Stomach (tissue), 9 donors: ENCODE results near the gene CHRM4. TPM values are rescaled to one million over a fixed set of nuclear protein-coding genes. Genes with fewer than 3 reads are reported as not detected.
"Not testable (repeated sequence)": the region's sequence is repeated elsewhere in the genome, so short reads cannot be mapped to it uniquely, and the experiment has no call there.

ENCODE experiments used
- DNase-seq, 2 donors: peaks; one replicate each; pipeline versions ENCODE4 v3.0.0 to v3.0.0-alpha.2; 2013 to 2019
- H3K27ac ChIP-seq, 5 donors: fragments of 200-600 bp in 4 of 5; sonication (generic) in 4 of 5; one replicate each; pipeline ENCODE4 v1.5.1; 2013 to 2019; ENCODE audit warnings: mild to moderate bottlenecking in 1 of 5, moderate library complexity in 1 of 5
- H3K27me3 ChIP-seq, 3 donors: fragments of 200-600 bp; sonication (generic); one replicate each; pipeline ENCODE4 v1.5.1; 2017 to 2019; ENCODE audit warnings: mixed run types in 1 of 3
- H3K36me3 ChIP-seq, 4 donors: fragments of 200-600 bp; sonication (generic); 1 replicate in 3 of 4; 2 replicates in 1 of 4; pipeline ENCODE4 v1.5.1; 2016 to 2019
- H3K4me1 ChIP-seq, 4 donors: fragments of 200-600 bp; sonication (generic); one replicate each; pipeline ENCODE4 v1.5.1; 2016 to 2019
- H3K4me3 ChIP-seq, 4 donors: fragments of 200-600 bp; sonication (generic) in 3 of 4; one replicate each; pipeline ENCODE4 v1.5.1; 2016 to 2019; ENCODE audit warnings: mild to moderate bottlenecking in 1 of 4
- H3K9me3 ChIP-seq, 4 donors: fragments of 200-600 bp; sonication (generic); one replicate each; pipeline ENCODE4 v1.5.1; 2016 to 2019
- EP300 ChIP-seq: sonication (generic); formaldehyde crosslinking; IDR thresholded peaks from one replicate; pipeline ENCODE4 v1.6.1; 2017; ENCODE audit warnings: antibody characterized with exemption
- POLR2A ChIP-seq, 4 donors: fragments of 450-650 bp; IDR thresholded peaks; one replicate each; pipeline ENCODE4 v1.6.1; 2016; ENCODE audit warnings: antibody characterized with exemption in 4 of 4, control low read depth in 2 of 4, mild to moderate bottlenecking in 1 of 4, moderate library complexity in 1 of 4
- POLR2AphosphoS5 ChIP-seq, 3 donors: sonication (generic); formaldehyde crosslinking; IDR thresholded peaks; one replicate each; pipeline ENCODE4 v1.6.1; 2016; ENCODE audit warnings: antibody characterized with exemption in 3 of 3
- WGBS, 5 donors: extraction: QIAGEN DNeasy Blood & Tissue Kit in 3 of 5; methylation state at CpG; one replicate each; pipeline versions ENCODE4 v1.1.5 to v1.1.7; 2013 to 2018; 5-methylcytosine and 5-hydroxymethylcytosine counted together
- intact Hi-C: fragments of 100-400 bp; cut with DNase I; formaldehyde crosslinking; loops from one replicate; pipeline ENCODE4 v1.15.1; 2023; ENCODE audit warnings: low total_unique reads
- polyA plus RNA-seq, 3 donors: library from polyadenylated mRNA; stranded (reverse); fragments of 200-250 nt; gene quantifications; one replicate each; pipeline ENCODE4 v1.2.3, GENCODE V29; 2013
- total RNA-seq, 5 donors: library from RNA; depleted of rRNA; stranded (reverse); fragments of >200 nt; gene quantifications; one replicate each; pipeline versions ENCODE4 v1.1.0 to v1.2.3, GENCODE V29; 2014 to 2016
- TF ChIP-seq, protein P1 (sequence below), 7 experiments: fragments of 450-650 bp in 4 of 7; fragments of 200-600 bp in 3 of 7; sonication (generic) in 3 of 7; IDR thresholded peaks; one replicate each; pipeline ENCODE4 v1.5.1; 2016 to 2019; ENCODE audit warnings: antibody characterized with exemption in 7 of 7, control low read depth in 2 of 7, mild to moderate bottlenecking in 1 of 7
- donor health status: healthy with polysubstance abuse.
- donor health status: Bipolar disorder and iron deficiency.
- donor health status: healthy.

CHRM4 gene
- total and polyA plus RNA-seq, 8 donors = 0.37 to 2.8 TPM; not detected in 6

DNA sequence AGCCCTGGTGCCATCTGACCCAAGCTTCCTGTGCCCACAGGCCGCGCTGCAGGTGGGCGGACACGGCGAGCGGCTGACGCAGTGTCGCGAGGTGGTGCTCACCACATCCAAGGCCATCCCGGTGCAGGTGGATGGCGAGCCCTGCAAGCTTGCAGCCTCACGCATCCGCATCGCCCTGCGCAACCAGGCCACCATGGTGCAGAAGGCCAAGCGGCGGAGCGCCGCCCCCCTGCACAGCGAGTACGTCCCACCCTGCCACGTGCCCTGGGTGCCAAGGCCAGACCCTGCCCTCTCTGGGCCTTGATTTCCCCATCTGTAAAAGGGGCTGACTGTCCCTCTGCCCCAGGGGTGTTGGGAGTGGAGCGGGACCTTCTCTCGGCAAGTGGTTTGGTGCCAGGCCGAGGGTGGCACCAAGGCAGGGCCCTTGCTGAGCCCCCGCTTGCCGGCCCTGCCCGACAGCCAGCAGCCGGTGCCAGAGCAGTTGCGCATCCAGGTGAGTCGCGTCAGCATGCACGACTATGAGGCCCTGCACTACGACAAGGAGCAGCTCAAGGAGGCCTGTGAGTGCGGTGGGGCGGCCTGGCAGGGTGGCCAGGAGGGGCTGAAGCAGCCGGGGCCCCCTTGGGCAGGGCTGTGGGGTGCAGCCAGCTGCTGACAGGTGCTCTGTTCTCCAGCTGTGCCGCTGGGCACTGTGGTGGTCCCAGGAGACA lies 16.0 kb downstream of the CHRM4 start:
- H3K4me3 ChIP-seq = no peak overlapping the region
- no peak for DNase-seq

GRCh38 chr11:46374815-46375214 lies 16.8 kb downstream of the CHRM4 start:
- intact Hi-C loops = no loop called here
- H3K9me3 ChIP-seq = no peaks in the 10 kb centered on the region
- no peaks in the 10 kb centered on the region for H3K27me3 ChIP-seq
- TF ChIP-seq POLR2A (IDR thresholded peaks at IDR 0.05) (no peak), EP300 (no peak), POLR2AphosphoS5 (IDR thresholded peaks at IDR 0.05) (no peak)
- TF ChIP-seq, protein P1, sequence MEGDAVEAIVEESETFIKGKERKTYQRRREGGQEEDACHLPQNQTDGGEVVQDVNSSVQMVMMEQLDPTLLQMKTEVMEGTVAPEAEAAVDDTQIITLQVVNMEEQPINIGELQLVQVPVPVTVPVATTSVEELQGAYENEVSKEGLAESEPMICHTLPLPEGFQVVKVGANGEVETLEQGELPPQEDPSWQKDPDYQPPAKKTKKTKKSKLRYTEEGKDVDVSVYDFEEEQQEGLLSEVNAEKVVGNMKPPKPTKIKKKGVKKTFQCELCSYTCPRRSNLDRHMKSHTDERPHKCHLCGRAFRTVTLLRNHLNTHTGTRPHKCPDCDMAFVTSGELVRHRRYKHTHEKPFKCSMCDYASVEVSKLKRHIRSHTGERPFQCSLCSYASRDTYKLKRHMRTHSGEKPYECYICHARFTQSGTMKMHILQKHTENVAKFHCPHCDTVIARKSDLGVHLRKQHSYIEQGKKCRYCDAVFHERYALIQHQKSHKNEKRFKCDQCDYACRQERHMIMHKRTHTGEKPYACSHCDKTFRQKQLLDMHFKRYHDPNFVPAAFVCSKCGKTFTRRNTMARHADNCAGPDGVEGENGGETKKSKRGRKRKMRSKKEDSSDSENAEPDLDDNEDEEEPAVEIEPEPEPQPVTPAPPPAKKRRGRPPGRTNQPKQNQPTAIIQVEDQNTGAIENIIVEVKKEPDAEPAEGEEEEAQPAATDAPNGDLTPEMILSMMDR (IDR thresholded peaks at IDR 0.05) = no peak
- H3K36me3 ChIP-seq = peaks cover 69 to 88% (median 86%) of the 10 kb centered on the region in 4 donors
- peaks cover under 1 to 11% (median 7%) of the 10 kb centered on the region in 4 donors for H3K4me1 ChIP-seq
- H3K4me3 ChIP-seq = no peak overlapping the region
- no peak overlapping the region for H3K27ac ChIP-seq
- WGBS, 5 donors = 90 to 95% (median 93%) methylated on average over 15 of the region's 15 CpGs
- DNase-seq = no peak

More for the DNA sequence above, 16.0 kb downstream of the CHRM4 start:
- H3K27me3 ChIP-seq = no peaks in the 10 kb centered on the region
- intact Hi-C loops = no loop called here
- H3K9me3 ChIP-seq = no peaks in the 10 kb centered on the region
- H3K36me3 ChIP-seq = peaks cover 63 to 81% (median 79%) of the 10 kb centered on the region in 4 donors
- TF ChIP-seq POLR2A (IDR thresholded peaks at IDR 0.05) = no peak
- H3K4me1 ChIP-seq = peaks cover 6 to 19% (median 14%) of the 10 kb centered on the region in 4 donors
- WGBS, 5 donors = 90 to 97% (median 95%) methylated on average over 19 to 38 of the region's 38 CpGs
- H3K27ac ChIP-seq = no peak overlapping the region

DNA sequence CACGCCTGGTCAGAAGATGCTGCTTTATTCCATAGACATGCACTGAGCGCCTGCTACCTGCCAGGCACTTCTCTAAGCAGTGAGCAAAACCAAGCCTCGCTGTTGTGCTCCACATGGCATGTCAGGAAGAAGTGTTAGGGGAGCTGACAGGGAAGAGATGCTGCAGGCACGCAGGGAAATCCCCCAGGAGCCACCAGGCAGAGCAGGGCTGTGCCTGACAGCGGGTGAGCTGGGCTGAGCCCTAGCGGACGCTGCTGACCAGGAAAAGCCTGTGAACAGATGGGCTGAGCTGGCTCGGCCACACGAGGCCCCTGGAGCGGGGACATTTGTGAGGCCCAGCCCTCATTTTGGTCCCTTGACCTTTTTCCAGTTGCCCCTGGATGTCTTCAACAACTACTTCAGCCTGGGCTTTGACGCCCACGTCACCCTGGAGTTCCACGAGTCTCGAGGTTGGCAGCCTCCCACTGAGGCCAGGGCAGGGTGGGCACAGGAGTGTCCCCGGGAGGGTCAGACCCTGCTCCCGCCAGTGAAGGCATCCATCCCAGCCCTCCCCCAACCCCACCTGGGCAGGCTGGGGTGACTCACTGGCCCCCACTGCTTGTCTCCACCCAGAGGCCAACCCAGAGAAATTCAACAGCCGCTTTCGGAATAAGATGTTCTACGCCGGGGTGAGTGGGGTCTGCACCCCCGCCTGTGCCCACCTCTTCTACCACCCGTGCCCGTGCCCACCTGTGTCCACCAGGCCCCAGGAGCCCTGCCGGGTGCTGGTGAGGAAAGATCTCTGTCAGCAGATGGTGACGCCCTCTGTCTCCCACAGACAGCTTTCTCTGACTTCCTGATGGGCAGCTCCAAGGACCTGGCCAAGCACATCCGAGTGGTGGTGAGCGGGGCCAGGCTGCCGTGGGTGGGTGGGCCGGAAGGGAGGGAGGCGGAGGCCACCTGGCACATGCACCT lies 17.5 kb downstream of the CHRM4 start:
- H3K4me1 ChIP-seq = peaks cover 0 to 4% (median 0%) of the 10 kb centered on the region in 4 donors
- WGBS, 5 donors = 84 to 93% (median 93%) methylated on average over 29 to 30 of the region's 30 CpGs
- H3K27ac ChIP-seq = no peak overlapping the region
- H3K4me3 ChIP-seq = no peak overlapping the region
- H3K36me3 ChIP-seq = peaks cover 72 to 94% (median 91%) of the 10 kb centered on the region in 4 donors
- no peaks in the 10 kb centered on the region for H3K27me3 ChIP-seq
- TF ChIP-seq, protein P1 (IDR thresholded peaks at IDR 0.05) = no peak
- TF ChIP-seq EP300 = no peak
- no peak for TF ChIP-seq POLR2A (IDR thresholded peaks at IDR 0.05)
- TF ChIP-seq POLR2AphosphoS5 (IDR thresholded peaks at IDR 0.05) = no peak
- intact Hi-C loops = no loop called here
- DNase-seq = no peak
- H3K9me3 ChIP-seq = no peaks in the 10 kb centered on the region

DNA sequence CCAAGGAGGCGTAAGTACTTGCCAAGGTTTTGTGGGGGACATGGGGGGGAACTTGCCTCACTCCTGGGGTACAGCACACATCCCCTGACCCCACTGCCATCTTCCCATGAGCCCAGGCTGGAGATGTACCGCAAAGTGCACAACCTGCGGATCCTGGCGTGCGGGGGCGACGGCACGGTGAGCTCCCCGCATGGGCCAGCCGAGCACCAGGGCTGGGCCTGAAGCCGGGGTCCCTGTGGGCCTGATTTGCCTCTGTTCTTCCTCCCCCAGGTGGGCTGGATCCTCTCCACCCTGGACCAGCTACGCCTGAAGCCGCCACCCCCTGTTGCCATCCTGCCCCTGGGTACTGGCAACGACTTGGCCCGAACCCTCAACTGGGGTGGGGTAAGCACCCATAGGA lies 19.1 kb downstream of the CHRM4 start:
- H3K27me3 ChIP-seq, H3K4me3 ChIP-seq, intact Hi-C loops, H3K27ac ChIP-seq, H3K4me1 ChIP-seq, DNase-seq, H3K9me3 ChIP-seq: not testable (repeated sequence)
- WGBS, 5 donors = 90 to 96% (median 92%) methylated on average over 9 to 15 of the region's 15 CpGs
- H3K36me3 ChIP-seq = peaks cover 72 to 97% (median 93%) of the 10 kb centered on the region in 4 donors

- Histone ChIP-seq H3K36me3 (peaks cover 67 to 93% (median 89%) of the 10 kb centered on the region in 4 donors), H3K27me3 (no peaks in the 10 kb centered on the region), H3K9me3 (no peaks in the 10 kb centered on the region), H3K4me1 (peaks cover 0 to 10% (median 9%) of the 10 kb centered on the region in 4 donors), H3K4me3 (no peak overlapping the region), H3K27ac (no peak overlapping the region)
- DNase-seq = no peak
- WGBS, 5 donors = 76 to 86% (median 82%) methylated on average over 10 of the region's 10 CpGs
- intact Hi-C loops = no loop called here
- TF ChIP-seq POLR2A (IDR thresholded peaks at IDR 0.05) = no peak
- TF ChIP-seq EP300 = no peak
- no peak for TF ChIP-seq POLR2AphosphoS5 (IDR thresholded peaks at IDR 0.05)
- TF ChIP-seq, protein P1 (IDR thresholded peaks at IDR 0.05) = no peak
Observed at GRCh38 chr11:46372086-46372485, 19.5 kb downstream of the CHRM4 start.

DNA sequence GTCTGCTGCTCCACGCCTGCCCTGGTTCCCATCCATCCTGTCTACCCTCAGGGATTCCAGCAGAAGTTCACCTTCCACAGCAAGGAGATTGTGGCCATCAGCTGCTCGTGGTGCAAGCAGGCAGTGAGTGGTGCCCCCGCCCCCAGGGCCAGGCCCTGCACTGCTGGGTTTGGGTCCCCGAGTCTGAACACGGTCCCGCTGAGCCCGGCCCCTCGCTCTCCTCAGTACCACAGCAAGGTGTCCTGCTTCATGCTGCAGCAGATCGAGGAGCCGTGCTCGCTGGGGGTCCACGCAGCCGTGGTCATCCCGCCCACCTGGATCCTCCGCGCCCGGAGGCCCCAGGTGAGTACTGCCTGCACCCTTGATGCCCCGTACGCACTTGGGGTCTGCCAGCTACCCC lies 20.3 kb downstream of the CHRM4 start:
- H3K27me3 ChIP-seq, H3K9me3 ChIP-seq, intact Hi-C loops, H3K4me3 ChIP-seq, H3K27ac ChIP-seq, DNase-seq: not testable (repeated sequence)
- Histone ChIP-seq H3K36me3 (peaks cover 60 to 92% (median 87%) of the 10 kb centered on the region in 4 donors), H3K4me1 (peaks cover 0 to 17% (median 13%) of the 10 kb centered on the region in 4 donors)
- 93 to 98% (median 96%) methylated on average over 15 to 19 of the region's 19 CpGs for whole genome bisulfite sequencing, 5 donors
